K562 (cell line): ENCODE measurements around the gene ATP6V0A4. TPM values are rescaled to one million over a fixed set of nuclear protein-coding genes. Genes with fewer than 3 reads are reported as not detected.

Experiments
- ATAC-seq: fragments of 200-7000 bp; cut with Tn5 transposase; 3 replicates; pipeline ENCODE4 v1.9.1; 2020; ENCODE audit warnings: moderate library complexity
- BruUV-seq: library from RNA; stranded (reverse); fragments of 400-500 nt; replicated peaks from 2 replicates; lab custom pipeline; 2021; lab: Mats Ljungman, UMichigan
- CTCF ChIA-PET: fragments of 300-600 bp; formaldehyde crosslinking; extraction: SDS; loops from one replicate; lab custom pipeline; 2021; ENCODE audit warnings: low intra/inter-chr PET ratio; lab: Yijun Ruan, JAX
- POLR2A ChIA-PET: fragments of 300-600, 350-650 bp; sonication (Branson Sonifier 250); formaldehyde crosslinking; extraction: SDS; loops from one replicate; lab custom pipeline; 2021; ENCODE audit warnings: antibody characterized with exemption, inconsistent platforms; lab: Yijun Ruan, JAX
- DNase-seq, 4 experiments: peaks; one replicate each; pipeline versions ENCODE4 v3.0.0 to v3.0.0-alpha.2; 2011 to 2018; ENCODE audit warnings: low spot score in 3 of 4, mixed read lengths in 3 of 4; ENCODE audit errors: extremely low read depth in 1 of 4
- FAIRE-seq: peaks from 2 replicates; lab custom pipeline; 2011; peaks lifted over from hg19 to GRCh38; lab: Jason Lieb, UNC
- H2AFZ ChIP-seq: 2 replicates; pipeline ENCODE4 v1.6.0; 2011; ENCODE audit warnings: low read depth, low read length, control low read depth, inconsistent platforms
- H3K27ac ChIP-seq: fragments of 200-600 bp; 3 replicates; pipeline ENCODE4 v1.8.0; 2011; ENCODE audit warnings: low read depth, mild to moderate bottlenecking, control low read depth, inconsistent platforms, low read length, moderate library complexity, mixed read lengths; ENCODE audit errors: extremely low read depth
- H3K27me3 ChIP-seq, 2 experiments: fragments of 300-600 bp in 1 of 2; 2 replicates in 1 of 2; 3 replicates in 1 of 2; pipeline versions ENCODE4 v1.6.0 to v1.8.0; 2011; ENCODE audit warnings: inconsistent platforms in 2 of 2, low read length in 2 of 2, mild to moderate bottlenecking in 1 of 2, mixed read lengths in 1 of 2, moderate library complexity in 1 of 2; ENCODE audit not compliant: control insufficient read depth in 2 of 2, insufficient read depth in 2 of 2
- H3K36me3 ChIP-seq: fragments of 300-600 bp; 3 replicates; pipeline ENCODE4 v1.8.0; 2011; ENCODE audit warnings: mild to moderate bottlenecking, low read length, inconsistent platforms; ENCODE audit not compliant: control insufficient read depth, insufficient read depth
- H3K4me1 ChIP-seq, 2 experiments: fragments of 200-600 bp in 1 of 2; replicated peaks in 1 of 2; 2 replicates in 1 of 2; 3 replicates in 1 of 2; pipeline versions ENCODE4 v1.5.1 to v1.8.0; 2011; ENCODE audit warnings: inconsistent platforms in 2 of 2, low read length in 2 of 2, mild to moderate bottlenecking in 1 of 2, mixed read lengths in 1 of 2, moderate library complexity in 1 of 2; ENCODE audit not compliant: control insufficient read depth in 2 of 2, insufficient read depth in 2 of 2
- H3K4me2 ChIP-seq: 2 replicates; pipeline ENCODE4 v1.6.1; 2011; ENCODE audit warnings: low read length, control low read depth, inconsistent platforms, mixed read lengths; ENCODE audit not compliant: insufficient read depth
- H3K4me3 ChIP-seq: fragments of 200-600 bp; sonication (generic), shearing (Covaris generic); 2 replicates; pipeline ENCODE4 v1.5.1; 2016; ENCODE audit warnings: control low read depth, inconsistent platforms
- H3K79me2 ChIP-seq: fragments of 200-600 bp; 3 replicates; pipeline ENCODE4 v1.8.0; 2011; ENCODE audit warnings: low read length, inconsistent platforms; ENCODE audit not compliant: control insufficient read depth, insufficient read depth
- H3K9ac ChIP-seq, 2 experiments: 2 replicates each; pipeline versions ENCODE4 v1.6.0 to v1.6.1; 2011; ENCODE audit warnings: low read depth in 2 of 2, low read length in 2 of 2, control low read depth in 1 of 2, inconsistent platforms in 1 of 2, mild to moderate bottlenecking in 1 of 2, mixed read lengths in 1 of 2; ENCODE audit not compliant: insufficient read depth in 1 of 2
- H3K9me1 ChIP-seq: one replicate; pipeline ENCODE4 v1.6.0; 2011; ENCODE audit warnings: inconsistent platforms, mild to moderate bottlenecking, low read length, moderate library complexity; ENCODE audit not compliant: control insufficient read depth, insufficient read depth
- H3K9me3 ChIP-seq: replicated peaks from 2 replicates; pipeline ENCODE4 v1.5.1; 2011; ENCODE audit warnings: low read depth, low read length, inconsistent platforms; ENCODE audit not compliant: control insufficient read depth, insufficient read depth
- H4K20me1 ChIP-seq: replicated peaks from 2 replicates; pipeline ENCODE4 v1.6.1; 2011; ENCODE audit warnings: low read length, inconsistent platforms, mixed read lengths; ENCODE audit not compliant: control insufficient read depth, insufficient read depth
- CCNT2 ChIP-seq: IDR thresholded peaks from 2 replicates; pipeline ENCODE4 v1.6.1; 2011; ENCODE audit warnings: borderline replicate concordance, low read depth, mild to moderate bottlenecking, moderate library complexity, mixed read lengths, low read length; ENCODE audit not compliant: insufficient read length; ENCODE audit errors: extremely low read depth
- FIP1L1 ChIP-seq: fragments of 200-400 bp; formaldehyde crosslinking; IDR thresholded peaks from 2 replicates; pipeline ENCODE4 v1.6.1; 2018; ENCODE audit warnings: mild to moderate bottlenecking, low read depth, low read length; ENCODE audit not compliant: poor library complexity, severe bottlenecking
- GTF2A2 ChIP-seq: IDR thresholded peaks from 2 replicates; pipeline ENCODE4 v1.6.1; 2016; ENCODE audit warnings: mild to moderate bottlenecking, missing genetic modification characterization, missing compliant biosample characterization
- MEIS2 ChIP-seq: fragments of 450-650 bp; IDR thresholded peaks from 2 replicates; pipeline ENCODE4 v1.6.1; 2014; ENCODE audit warnings: mild to moderate bottlenecking; ENCODE audit not compliant: partially characterized antibody
- WGBS: fragments of 100-300 bp; shearing (Covaris generic); methylation state at CpG from one replicate; pipeline ENCODE4 v1.1.6; 2016; ENCODE audit warnings: low coverage, mixed read lengths; ENCODE audit not compliant: insufficient coverage; ENCODE audit errors: missing lambda C conversion rate; 5-methylcytosine and 5-hydroxymethylcytosine counted together
- in situ Hi-C: fragments of 300-500 bp; cut with MboI; formaldehyde crosslinking; loops from 4 replicates; pipeline ENCODE4 v1.15.0; 2018; ENCODE audit warnings: inconsistent platforms, mixed read lengths
- intact Hi-C: fragments of 100-400 bp; cut with micrococcal nuclease; formaldehyde crosslinking; loops from 2 replicates; pipeline ENCODE4 v1.14.2; 2022
- polyA plus RNA-seq, 8 experiments: library from polyadenylated mRNA; depleted of rRNA in 4 of 8; stranded (reverse) in 5 of 8; unstranded in 3 of 8; fragments of >200 nt; fragmentation: Nextera tagmentation in 2 of 8; fragmentation: Illumina TruSeq in 1 of 8; extraction: Ambion mirVana in 2 of 8; extraction: Trizol in 1 of 8; gene quantifications; 2 replicates each; pipeline versions ENCODE4 v1.2.1 to v1.2.3, GENCODE V29; 2011 to 2014; ENCODE audit warnings: inconsistent platforms in 1 of 8, missing spikeins in 1 of 8
- total RNA-seq, 7 experiments: library from RNA; depleted of rRNA in 6 of 7; stranded (reverse); fragments of >200 nt in 6 of 7; fragmentation: Illumina TruSeq in 2 of 7; extraction: Trizol in 2 of 7; gene quantifications; 2 replicates each; pipeline versions ENCODE4 v1.2.1 to v1.2.3, GENCODE V29; 2011 to 2021; ENCODE audit warnings: low replicate concordance in 1 of 7
- TF ChIP-seq, protein P1 (sequence below), 2 experiments: fragments of 450-650 bp; IDR thresholded peaks; 2 replicates each; pipeline ENCODE4 v1.6.1; 2018; ENCODE audit warnings: mild to moderate bottlenecking in 2 of 2, low read depth in 1 of 2; ENCODE audit not compliant: partially characterized antibody in 2 of 2

The ATP6V0A4 gene
- total and polyA plus RNA-seq, 9 of the 15 experiments (the other 6 are each of a cell fraction or from before 2014, with no cell fraction given), result 0.03 TPM; not detected in 8

DNA sequence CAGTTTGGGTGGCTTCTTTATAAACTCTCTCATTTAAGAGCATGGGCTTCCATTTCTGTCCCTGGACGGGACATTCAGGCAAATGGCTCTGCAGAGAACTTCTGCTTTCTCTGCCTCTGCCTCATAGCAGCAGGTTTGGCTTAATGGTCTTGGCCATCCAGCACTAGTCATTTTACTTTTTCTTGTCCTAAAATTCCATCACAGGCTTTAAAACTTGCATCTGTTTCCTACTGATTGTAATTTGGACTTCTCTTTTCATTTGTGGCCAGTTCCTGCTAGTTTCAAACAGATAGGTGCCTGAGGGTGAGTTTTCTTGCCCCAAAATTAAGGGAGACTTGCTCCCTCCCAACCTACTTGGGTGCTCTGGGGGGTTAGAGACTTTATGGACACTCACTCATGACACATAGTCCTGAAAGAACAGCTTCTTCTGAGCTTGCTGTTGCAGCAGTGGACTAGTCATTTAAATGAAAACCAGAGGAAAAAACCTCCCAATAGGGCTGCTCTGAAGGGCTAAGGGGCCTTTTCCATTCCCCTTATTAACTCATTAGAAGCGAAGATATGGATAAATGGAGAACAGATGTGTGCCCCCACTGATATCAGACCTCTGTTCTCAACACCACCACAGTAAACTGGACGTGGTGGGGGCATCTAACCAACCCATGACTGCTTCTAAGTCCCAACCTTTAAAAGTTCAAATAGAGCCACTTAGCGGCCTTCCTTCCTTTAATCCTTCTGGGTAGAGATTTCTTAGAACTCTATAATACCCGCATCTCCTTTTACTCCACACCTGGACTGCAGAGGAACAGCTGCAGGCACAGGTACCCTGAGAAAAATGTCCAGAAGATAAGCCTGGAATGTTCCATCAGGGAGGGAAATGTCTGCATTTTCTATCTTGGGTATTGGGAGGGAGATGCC lies 135.7 kb downstream of the ATP6V0A4 start:
- in situ Hi-C loops, result no loop called here
- ChIA-PET CTCF (no interaction called here), POLR2A (interaction anchor here (0.6 kb wide), 1 partner anchor 1954 kb away, joined by 3 read pairs; no protein-coding TSS in a partner anchor)
- H3K4me3 ChIP-seq, result no peak overlapping the region
- H3K27ac ChIP-seq, result no peak overlapping the region
- DNase-seq (no peak), FAIRE-seq (no peak), ATAC-seq (no peak)
- no peak overlapping the region for H2AFZ ChIP-seq
- H3K9me3 ChIP-seq, result no peaks in the 10 kb centered on the region
- H3K9ac ChIP-seq, result no peak overlapping the region
- H3K36me3 ChIP-seq, result no peaks in the 10 kb centered on the region
- H4K20me1 ChIP-seq, result no peaks in the 10 kb centered on the region
- no peaks in the 10 kb centered on the region for H3K79me2 ChIP-seq
- no TSS peak for BruUV-seq
- no peaks in the 10 kb centered on the region; a peak in 1 of 5 replicates for H3K4me1 ChIP-seq
- H3K9me1 ChIP-seq, result no peaks in the 10 kb centered on the region
- H3K27me3 ChIP-seq, result peaks cover 25 to 32% of the 10 kb centered on the region in 2 experiments; a peak in 4 of 5 replicates
- H3K4me2 ChIP-seq, result no peak overlapping the region
- 0% methylated on average over 5 of the region's 5 CpGs for WGBS
- TF ChIP-seq GTF2A2 (tag) (no peak), CCNT2 (no peak), MEIS2 (no peak), FIP1L1 (no peak)
- TF ChIP-seq, protein P1, sequence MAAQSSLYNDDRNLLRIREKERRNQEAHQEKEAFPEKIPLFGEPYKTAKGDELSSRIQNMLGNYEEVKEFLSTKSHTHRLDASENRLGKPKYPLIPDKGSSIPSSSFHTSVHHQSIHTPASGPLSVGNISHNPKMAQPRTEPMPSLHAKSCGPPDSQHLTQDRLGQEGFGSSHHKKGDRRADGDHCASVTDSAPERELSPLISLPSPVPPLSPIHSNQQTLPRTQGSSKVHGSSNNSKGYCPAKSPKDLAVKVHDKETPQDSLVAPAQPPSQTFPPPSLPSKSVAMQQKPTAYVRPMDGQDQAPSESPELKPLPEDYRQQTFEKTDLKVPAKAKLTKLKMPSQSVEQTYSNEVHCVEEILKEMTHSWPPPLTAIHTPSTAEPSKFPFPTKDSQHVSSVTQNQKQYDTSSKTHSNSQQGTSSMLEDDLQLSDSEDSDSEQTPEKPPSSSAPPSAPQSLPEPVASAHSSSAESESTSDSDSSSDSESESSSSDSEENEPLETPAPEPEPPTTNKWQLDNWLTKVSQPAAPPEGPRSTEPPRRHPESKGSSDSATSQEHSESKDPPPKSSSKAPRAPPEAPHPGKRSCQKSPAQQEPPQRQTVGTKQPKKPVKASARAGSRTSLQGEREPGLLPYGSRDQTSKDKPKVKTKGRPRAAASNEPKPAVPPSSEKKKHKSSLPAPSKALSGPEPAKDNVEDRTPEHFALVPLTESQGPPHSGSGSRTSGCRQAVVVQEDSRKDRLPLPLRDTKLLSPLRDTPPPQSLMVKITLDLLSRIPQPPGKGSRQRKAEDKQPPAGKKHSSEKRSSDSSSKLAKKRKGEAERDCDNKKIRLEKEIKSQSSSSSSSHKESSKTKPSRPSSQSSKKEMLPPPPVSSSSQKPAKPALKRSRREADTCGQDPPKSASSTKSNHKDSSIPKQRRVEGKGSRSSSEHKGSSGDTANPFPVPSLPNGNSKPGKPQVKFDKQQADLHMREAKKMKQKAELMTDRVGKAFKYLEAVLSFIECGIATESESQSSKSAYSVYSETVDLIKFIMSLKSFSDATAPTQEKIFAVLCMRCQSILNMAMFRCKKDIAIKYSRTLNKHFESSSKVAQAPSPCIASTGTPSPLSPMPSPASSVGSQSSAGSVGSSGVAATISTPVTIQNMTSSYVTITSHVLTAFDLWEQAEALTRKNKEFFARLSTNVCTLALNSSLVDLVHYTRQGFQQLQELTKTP (IDR thresholded peaks at IDR 0.05; ENCODE audit: low read depth in 1 of 2, partially characterized antibody in 2 of 2), result no peak
- intact Hi-C loops, result no loop called here
